HG02885 (cell line): ENCODE results near the gene KIF3B.
"Not testable (repeated sequence)": the region's sequence is repeated elsewhere in the genome, so short reads cannot be mapped to it uniquely, and the experiment has no call there.

Experiments used
- ATAC-seq: cut with Tn5 transposase; IDR thresholded peaks from one replicate; pipeline ENCODE4 v1.9.1; 2021; ENCODE audit warnings: mild to moderate bottlenecking; ENCODE audit not compliant: unreplicated experiment, poor library complexity

KIF3B gene

GRCh38 chr20:32325706-32326503 is 48.5 kb downstream of the KIF3B start:
- ATAC-seq, result no peak

GRCh38 chr20:32326504-32326845 is 49.0 kb downstream of the KIF3B start:
- no peak for ATAC-seq

GRCh38 chr20:32327087-32327681 is 49.7 kb downstream of the KIF3B start:
- ATAC-seq, result no peak

GRCh38 chr20:32329817-32330554 is 52.5 kb downstream of the KIF3B start:
- ATAC-seq, result no peak

- no peak for ATAC-seq
These were observed 53.1 kb downstream of the KIF3B start for GRCh38 chr20:32330555-32330897.

GRCh38 chr20:32332614-32333013 is 55.2 kb downstream of the KIF3B start:
- no peak for ATAC-seq

GRCh38 chr20:32333181-32333987 is 55.9 kb downstream of the KIF3B start:
- ATAC-seq, result peak; percentile 62

GRCh38 chr20:32333988-32334885 is 56.8 kb downstream of the KIF3B start:
- peak; percentile 45 for ATAC-seq

- ATAC-seq, result no peak
These were observed 59.5 kb downstream of the KIF3B start for GRCh38 chr20:32336918-32337347.

GRCh38 chr20:32337937-32338661 is 60.6 kb downstream of the KIF3B start:
- ATAC-seq, result no peak

GRCh38 chr20:32338665-32339064 is 61.2 kb downstream of the KIF3B start:
- no peak for ATAC-seq

- no peak for ATAC-seq
These were observed 61.7 kb downstream of the KIF3B start for GRCh38 chr20:32339116-32339515.

- not testable (repeated sequence) for ATAC-seq
These were observed 63.6 kb downstream of the KIF3B start for GRCh38 chr20:32341053-32341452.

- ATAC-seq, result no peak
These were observed 66.0 kb downstream of the KIF3B start for GRCh38 chr20:32343439-32343838.

GRCh38 chr20:32344835-32345506 is 67.5 kb downstream of the KIF3B start:
- no peak for ATAC-seq

- ATAC-seq, result no peak
These were observed 70.8 kb downstream of the KIF3B start for GRCh38 chr20:32348207-32348606.

GRCh38 chr20:32350421-32350820 is 73.0 kb downstream of the KIF3B start:
- no peak for ATAC-seq

- no peak for ATAC-seq
These were observed 74.8 kb downstream of the KIF3B start for GRCh38 chr20:32352121-32352720.
